ENCODE data around the gene SERPINA6.

- no peak for TF ChIP-seq POLR2A (IDR thresholded peaks at IDR 0.05)
- TF ChIP-seq, protein P1, sequence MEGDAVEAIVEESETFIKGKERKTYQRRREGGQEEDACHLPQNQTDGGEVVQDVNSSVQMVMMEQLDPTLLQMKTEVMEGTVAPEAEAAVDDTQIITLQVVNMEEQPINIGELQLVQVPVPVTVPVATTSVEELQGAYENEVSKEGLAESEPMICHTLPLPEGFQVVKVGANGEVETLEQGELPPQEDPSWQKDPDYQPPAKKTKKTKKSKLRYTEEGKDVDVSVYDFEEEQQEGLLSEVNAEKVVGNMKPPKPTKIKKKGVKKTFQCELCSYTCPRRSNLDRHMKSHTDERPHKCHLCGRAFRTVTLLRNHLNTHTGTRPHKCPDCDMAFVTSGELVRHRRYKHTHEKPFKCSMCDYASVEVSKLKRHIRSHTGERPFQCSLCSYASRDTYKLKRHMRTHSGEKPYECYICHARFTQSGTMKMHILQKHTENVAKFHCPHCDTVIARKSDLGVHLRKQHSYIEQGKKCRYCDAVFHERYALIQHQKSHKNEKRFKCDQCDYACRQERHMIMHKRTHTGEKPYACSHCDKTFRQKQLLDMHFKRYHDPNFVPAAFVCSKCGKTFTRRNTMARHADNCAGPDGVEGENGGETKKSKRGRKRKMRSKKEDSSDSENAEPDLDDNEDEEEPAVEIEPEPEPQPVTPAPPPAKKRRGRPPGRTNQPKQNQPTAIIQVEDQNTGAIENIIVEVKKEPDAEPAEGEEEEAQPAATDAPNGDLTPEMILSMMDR (IDR thresholded peaks at IDR 0.05): no peak
Measured at GRCh38 chr14:94285158-94285557, 38.0 kb downstream of the SERPINA6 start.

Measured in ovary (tissue), 3 donors.